OCI-LY1 (cell line): ENCODE results near the gene HS3ST1.

Source experiments
- CTCF ChIP-seq: fragments of 200-600 bp; sonication (generic), shearing (Covaris generic); IDR thresholded peaks from 2 replicates; pipeline ENCODE4 v1.5.1; 2017; ENCODE audit warnings: mild to moderate bottlenecking, antibody characterized with exemption, low read length, moderate library complexity, mixed read lengths
- EZH2 ChIP-seq: fragments of 200-600 bp; sonication (generic), shearing (Covaris generic); IDR thresholded peaks from 2 replicates; pipeline ENCODE4 v1.8.0; 2017; ENCODE audit warnings: borderline replicate concordance, mixed run types, mild to moderate bottlenecking, antibody characterized with exemption, low read length, moderate library complexity, mixed read lengths

GRCh38 chr4:11397146-11397545 lies 31.5 kb downstream of the HS3ST1 start:
- TF ChIP-seq EZH2: no peak
- TF ChIP-seq CTCF: no peak
